ENCODE data around the gene CYP19A1.
A peak's percentile ranks its signal among the peaks of the same experiment; 100 is the strongest.

CYP19A1 gene

DNA sequence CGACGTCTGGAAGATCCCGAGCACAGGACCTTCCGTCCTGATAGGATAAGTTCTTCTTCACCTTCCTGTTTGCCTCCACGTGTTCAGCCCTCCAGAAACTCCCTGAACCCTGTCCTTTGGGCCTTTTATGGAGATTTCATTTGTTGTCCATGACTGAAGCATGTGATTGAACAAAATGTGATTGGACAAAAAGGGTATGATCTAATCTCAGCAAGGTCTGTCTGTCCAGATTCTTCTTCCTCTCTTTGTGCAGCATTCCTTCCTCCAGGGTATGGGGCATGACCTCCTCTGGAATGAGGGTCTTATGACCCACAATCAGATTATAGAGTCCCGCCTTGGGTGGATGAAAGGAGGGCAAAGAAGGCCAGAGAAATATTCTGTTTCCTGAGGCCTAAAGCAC, at the start of gene CYP19A1:
CYP19A1 (minus strand) TSS at position 101 of the 400 bp plus-strand sequence. CDS start 95,684 bp downstream, outside the sequence.
- TF ChIP-seq GATA3 (IDR thresholded peaks at IDR 0.05; ENCODE audit: low read depth, low read length) (no peak), GATA2 (IDR thresholded peaks at IDR 0.05; ENCODE audit: low read depth, low read length) (no peak)

DNA sequence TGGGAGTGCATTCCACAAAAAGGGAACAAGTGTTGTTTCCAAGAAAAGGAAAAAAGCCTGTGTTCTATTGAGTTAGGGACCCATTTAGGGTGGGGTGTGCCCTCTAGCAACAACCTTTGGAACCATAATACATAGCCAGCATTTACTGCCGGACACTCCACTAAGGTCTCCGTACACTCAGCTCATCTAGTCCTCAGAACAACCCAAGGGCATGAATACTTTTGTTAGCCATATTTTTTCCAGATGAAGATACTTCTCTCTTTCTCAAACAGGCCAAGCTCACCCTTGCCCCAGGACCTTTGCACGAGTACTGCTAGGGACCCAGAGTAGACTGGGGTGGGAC, 49.3 kb upstream of the CYP19A1 start:
- no peak for TF ChIP-seq GATA3 (IDR thresholded peaks at IDR 0.05; ENCODE audit: low read depth, low read length)
- TF ChIP-seq GATA2 (IDR thresholded peaks at IDR 0.05; ENCODE audit: low read depth, low read length) = no peak

- TF ChIP-seq GATA2 (IDR thresholded peaks at IDR 0.05; ENCODE audit: low read depth, low read length) = no peak
- TF ChIP-seq GATA3 (IDR thresholded peaks at IDR 0.05; ENCODE audit: low read depth, low read length) = no peak
Measured at GRCh38 chr15:51386960-51387698, 48.7 kb upstream of the CYP19A1 start.

DNA sequence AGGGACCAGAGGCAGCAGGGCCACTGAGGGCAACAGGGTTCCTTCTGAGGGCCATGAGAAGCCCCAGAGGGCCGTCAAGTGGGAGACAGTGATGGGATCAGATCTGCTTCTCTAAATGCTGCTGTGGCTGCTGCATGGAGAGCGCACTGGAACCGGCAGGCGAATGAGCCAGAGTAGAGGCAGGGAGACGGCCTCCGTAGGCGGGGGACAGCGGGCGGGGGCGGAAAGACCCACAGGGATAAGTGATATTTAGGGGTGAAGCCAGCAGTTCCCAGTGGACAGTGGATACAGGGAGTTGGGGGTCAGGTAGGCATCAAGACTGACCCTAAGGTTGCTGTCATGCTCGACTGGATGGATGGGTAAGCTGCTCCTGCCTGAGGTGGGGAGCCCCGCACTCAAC, 48.1 kb upstream of the CYP19A1 start:
- TF ChIP-seq GATA2 (IDR thresholded peaks at IDR 0.05; ENCODE audit: low read depth, low read length) (no peak), GATA3 (IDR thresholded peaks at IDR 0.05; ENCODE audit: low read depth, low read length) (no peak)

GRCh38 chr15:51386029-51386428, 47.6 kb upstream of the CYP19A1 start:
- no peak for TF ChIP-seq GATA3 (IDR thresholded peaks at IDR 0.05; ENCODE audit: low read depth, low read length)
- no peak for TF ChIP-seq GATA2 (IDR thresholded peaks at IDR 0.05; ENCODE audit: low read depth, low read length)

GRCh38 chr15:51382787-51383186, 44.4 kb upstream of the CYP19A1 start:
- TF ChIP-seq GATA3 (IDR thresholded peaks at IDR 0.05; ENCODE audit: low read depth, low read length) = no peak
- no peak for TF ChIP-seq GATA2 (IDR thresholded peaks at IDR 0.05; ENCODE audit: low read depth, low read length)

DNA sequence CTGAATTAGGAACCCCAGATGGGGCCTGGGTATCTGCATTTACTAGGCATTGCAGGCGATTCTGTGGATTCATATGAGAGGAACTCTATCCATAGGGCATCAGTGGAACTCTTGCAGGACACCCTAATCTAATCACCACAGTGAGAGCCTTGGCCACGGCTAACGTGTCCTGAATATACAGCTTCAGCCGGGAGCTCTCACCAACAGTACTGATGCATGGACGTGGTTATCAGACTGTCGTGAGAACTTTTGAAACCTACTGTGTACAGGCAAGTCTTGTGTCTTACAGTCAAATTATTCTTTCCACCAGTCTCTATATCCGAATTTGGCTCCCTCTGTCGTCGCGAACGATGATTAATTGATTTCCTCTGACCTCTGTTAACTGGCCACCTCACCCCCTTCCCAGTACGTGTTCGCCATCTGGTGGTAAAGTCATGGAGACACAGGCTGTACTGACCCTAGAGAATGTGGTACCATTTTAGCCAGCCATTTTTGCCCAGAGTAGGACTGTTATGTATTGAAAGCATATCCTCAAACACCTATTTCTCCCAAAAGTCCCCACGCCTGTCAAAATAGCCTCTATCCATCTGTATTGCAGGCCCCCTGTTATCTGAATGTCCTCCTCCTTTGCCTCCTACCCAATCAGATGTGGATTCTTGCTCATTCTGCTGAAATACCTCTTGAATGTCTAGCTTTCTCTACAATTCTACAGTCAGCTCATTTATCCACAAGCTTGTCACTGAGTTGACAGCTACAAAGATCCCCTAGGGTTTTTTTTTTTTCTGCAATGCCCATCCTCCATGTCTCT, 42.8 kb upstream of the CYP19A1 start:
- TF ChIP-seq GATA2 (IDR thresholded peaks at IDR 0.05; ENCODE audit: low read depth, low read length) (no peak), GATA3 (IDR thresholded peaks at IDR 0.05; ENCODE audit: low read depth, low read length) (no peak)

GRCh38 chr15:51379390-51379789, 41.0 kb upstream of the CYP19A1 start:
- TF ChIP-seq GATA2 (IDR thresholded peaks at IDR 0.05; ENCODE audit: low read depth, low read length) (no peak), GATA3 (IDR thresholded peaks at IDR 0.05; ENCODE audit: low read depth, low read length) (no peak)

DNA sequence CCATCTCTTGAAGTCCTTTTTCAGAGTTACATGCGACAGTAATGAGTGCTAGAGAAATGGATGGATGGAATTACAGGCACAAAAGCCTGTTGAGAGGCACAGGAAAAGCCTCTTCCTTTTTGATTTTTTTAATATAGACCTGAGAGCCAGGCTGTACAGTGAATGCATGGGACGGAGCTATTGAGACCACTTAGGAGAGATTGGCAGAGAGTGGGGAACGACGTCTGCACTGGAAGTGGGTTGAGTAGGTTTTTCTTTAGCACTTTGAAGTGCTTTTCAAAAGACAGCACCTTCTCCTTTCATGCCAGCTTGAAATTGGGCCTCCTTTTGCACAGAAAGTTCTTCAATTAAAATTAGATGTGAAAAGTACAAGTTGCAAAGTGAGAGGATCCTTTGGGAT, 40.0 kb upstream of the CYP19A1 start:
- no peak for TF ChIP-seq GATA2 (IDR thresholded peaks at IDR 0.05; ENCODE audit: low read depth, low read length)

GRCh38 chr15:51377038-51377786, 38.8 kb upstream of the CYP19A1 start:
- TF ChIP-seq GATA2 (IDR thresholded peaks at IDR 0.05; ENCODE audit: low read depth, low read length) = no peak
- TF ChIP-seq GATA3 (IDR thresholded peaks at IDR 0.05; ENCODE audit: low read depth, low read length) = no peak

GRCh38 chr15:51375966-51376640, 37.7 kb upstream of the CYP19A1 start:
- TF ChIP-seq GATA3 (IDR thresholded peaks at IDR 0.05; ENCODE audit: low read depth, low read length) = no peak
- TF ChIP-seq GATA2 (IDR thresholded peaks at IDR 0.05; ENCODE audit: low read depth, low read length) = no peak

DNA sequence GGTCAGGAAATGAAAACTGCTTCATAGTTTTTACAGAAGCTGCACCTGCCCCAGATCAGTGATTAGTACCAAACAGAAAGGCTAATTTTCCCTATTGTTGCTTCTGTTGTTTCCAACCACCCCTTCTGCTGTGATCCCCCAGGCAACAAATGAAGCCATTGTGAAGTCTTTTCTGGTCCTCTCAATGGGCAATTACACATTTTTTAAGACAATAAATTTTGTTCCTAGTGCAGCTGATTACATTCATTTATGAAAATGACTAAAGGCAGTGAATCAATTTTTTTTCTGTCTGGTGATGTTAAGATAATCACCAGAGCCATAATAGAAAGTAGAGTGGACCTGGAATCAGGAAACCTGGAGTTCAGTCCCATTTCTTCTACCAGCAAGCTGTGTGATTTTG, 35.7 kb upstream of the CYP19A1 start:
- TF ChIP-seq GATA2 (IDR thresholded peaks at IDR 0.05; ENCODE audit: low read depth, low read length) (peak; percentile 83), GATA3 (IDR thresholded peaks at IDR 0.05; ENCODE audit: low read depth, low read length) (peak; percentile 91)

DNA sequence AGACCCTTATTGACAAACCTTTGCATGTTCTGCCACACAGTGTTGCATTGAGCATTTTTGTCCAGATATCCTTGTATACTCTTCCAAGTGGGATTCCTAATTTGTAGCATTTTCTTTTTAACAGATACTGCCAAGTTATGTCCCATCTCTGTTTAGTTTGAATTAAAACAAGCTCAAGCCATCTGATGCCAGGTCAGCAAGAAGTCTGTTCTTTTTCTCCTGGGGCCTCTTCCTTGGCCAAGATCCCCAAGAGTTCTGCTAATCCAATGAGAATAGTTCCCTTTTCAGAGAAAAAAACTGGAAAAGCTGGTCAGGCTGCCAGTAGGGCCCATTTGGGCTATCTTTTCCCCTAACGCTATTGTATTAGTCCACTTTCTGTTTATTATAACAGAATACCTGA, 32.9 kb upstream of the CYP19A1 start:
- TF ChIP-seq GATA3 (IDR thresholded peaks at IDR 0.05; ENCODE audit: low read depth, low read length) (no peak), GATA2 (IDR thresholded peaks at IDR 0.05; ENCODE audit: low read depth, low read length) (no peak)

- TF ChIP-seq GATA2 (IDR thresholded peaks at IDR 0.05; ENCODE audit: low read depth, low read length) (no peak), GATA3 (IDR thresholded peaks at IDR 0.05; ENCODE audit: low read depth, low read length) (no peak)
Measured at GRCh38 chr15:51369451-51369761, 31.0 kb upstream of the CYP19A1 start.
